Spleen (tissue), 7 donors: ENCODE results near the gene PSD.

ENCODE experiments used
- CTCF ChIP-seq, 11 experiments: fragments of 200-600 bp in 7 of 11; fragments of 450-650 bp in 4 of 11; sonication (generic) in 4 of 11; IDR thresholded peaks in 8 of 11; conservative IDR thresholded peaks in 3 of 11; 1 replicate in 7 of 11; 2 replicates in 4 of 11; pipeline versions ENCODE4 v1.4.0 to v1.8.0; 2016 to 2021; ENCODE audit warnings: antibody characterized with exemption in 11 of 11, inconsistent platforms in 4 of 11, mild to moderate bottlenecking in 1 of 11
- POLR2A ChIP-seq, 3 donors: fragments of 450-650 bp; IDR thresholded peaks; one replicate each; pipeline ENCODE4 v1.5.1; 2017; ENCODE audit warnings: antibody characterized with exemption in 3 of 3, mild to moderate bottlenecking in 1 of 3
- POLR2AphosphoS5 ChIP-seq, 3 donors: sonication (generic); formaldehyde crosslinking; IDR thresholded peaks; one replicate each; pipeline ENCODE4 v1.5.1; 2017; ENCODE audit warnings: antibody characterized with exemption in 3 of 3
- donor health status: DM: no; HTN: no; CAD: no; lungs with moderate emphysema.
- donor health status: DM: no; HTN: no; CAD: no.
- donor health status: DM: no; HTN: no; CAD: no.

GRCh38 chr10:102389894-102390293, 28.7 kb downstream of the PSD start:
- TF ChIP-seq CTCF (IDR thresholded peaks at IDR 0.05 in 8 of 11, conservative IDR thresholded peaks at IDR 0.05 in 3 of 11) (no peak), POLR2AphosphoS5 (IDR thresholded peaks at IDR 0.05) (no peak), POLR2A (IDR thresholded peaks at IDR 0.05) (no peak)
